ENCODE measurements around the gene BRINP3.
"Not testable (repeated sequence)": the region's sequence is repeated elsewhere in the genome, so short reads cannot be mapped to it uniquely, and the experiment has no call there.

The BRINP3 gene

DNA sequence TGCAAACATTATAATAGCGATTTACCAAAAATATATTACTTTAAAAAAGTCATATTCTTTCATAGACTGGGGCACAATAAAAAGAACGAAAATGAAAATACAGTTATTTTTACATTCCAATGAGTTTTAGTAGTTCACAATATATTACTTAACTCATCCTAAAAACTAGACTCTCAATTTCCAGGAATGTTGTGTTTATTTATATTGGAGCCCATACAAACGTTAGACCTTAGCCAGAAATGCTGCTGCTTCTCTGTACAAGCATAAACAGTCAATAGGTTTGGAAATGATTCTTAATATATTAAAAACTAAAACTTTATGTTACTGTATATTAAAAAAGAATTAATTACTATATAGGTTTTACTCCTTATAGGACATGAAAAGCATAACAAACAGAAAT, 302.3 kb downstream of the BRINP3 start:
- DNase-seq, result no peak

- no peak for DNase-seq
Observed at GRCh38 chr1:190172651-190173430, 304.8 kb downstream of the BRINP3 start.

- no peak for DNase-seq
Observed at GRCh38 chr1:190170321-190170720, 307.3 kb downstream of the BRINP3 start.

DNA sequence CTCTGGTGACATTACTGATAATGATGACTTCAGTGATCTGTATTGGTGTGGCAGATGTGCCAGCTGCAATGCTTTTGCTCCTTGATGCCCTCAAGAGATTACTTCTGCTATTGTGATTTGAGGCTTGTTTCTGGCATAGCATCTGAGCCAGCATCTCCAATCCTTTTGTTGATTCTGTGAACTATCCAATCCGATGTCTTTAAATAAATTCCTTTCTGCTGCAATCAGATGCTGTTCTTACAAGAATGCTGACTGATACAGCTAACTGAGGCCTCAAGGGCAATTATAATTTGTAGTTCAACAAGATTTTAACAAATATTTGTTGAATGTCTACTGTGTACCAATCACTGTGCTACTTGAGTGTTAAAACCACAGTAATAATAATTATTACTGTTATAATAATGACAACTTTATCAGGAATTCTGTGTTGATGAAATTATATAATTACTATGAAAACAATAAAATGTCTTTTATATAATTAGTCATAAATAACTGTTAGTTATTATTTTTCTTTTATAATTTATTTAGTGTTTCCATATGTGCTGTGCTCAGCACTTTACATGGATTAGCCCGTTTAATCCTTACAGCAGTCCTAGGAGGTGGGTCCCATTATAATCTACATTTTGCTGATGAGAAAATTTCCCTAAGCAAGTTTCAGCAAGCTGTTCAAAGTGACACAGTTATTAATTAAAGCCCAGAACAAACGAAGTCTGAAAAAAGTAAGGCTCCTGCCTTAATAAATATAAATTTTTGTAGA, 308.2 kb downstream of the BRINP3 start:
- DNase-seq, result no peak

DNA sequence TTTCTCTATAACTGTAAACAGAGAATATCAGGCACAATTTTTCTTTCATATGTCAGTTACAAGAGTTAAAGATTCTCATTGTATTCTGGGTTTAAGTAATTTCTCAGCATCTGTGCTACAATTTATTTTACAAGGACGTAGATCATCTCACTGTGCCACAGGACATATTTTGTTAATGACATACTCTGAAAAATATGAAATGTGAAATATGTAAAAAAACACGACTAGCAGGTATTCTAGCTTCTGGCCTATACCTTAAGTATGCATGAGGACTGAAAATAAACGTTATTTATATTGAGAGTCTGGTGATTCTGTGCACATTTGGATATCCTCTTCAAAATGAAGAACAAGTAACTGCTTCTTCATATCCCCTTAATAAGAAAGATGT, 308.8 kb downstream of the BRINP3 start:
- DNase-seq, result no peak

DNA sequence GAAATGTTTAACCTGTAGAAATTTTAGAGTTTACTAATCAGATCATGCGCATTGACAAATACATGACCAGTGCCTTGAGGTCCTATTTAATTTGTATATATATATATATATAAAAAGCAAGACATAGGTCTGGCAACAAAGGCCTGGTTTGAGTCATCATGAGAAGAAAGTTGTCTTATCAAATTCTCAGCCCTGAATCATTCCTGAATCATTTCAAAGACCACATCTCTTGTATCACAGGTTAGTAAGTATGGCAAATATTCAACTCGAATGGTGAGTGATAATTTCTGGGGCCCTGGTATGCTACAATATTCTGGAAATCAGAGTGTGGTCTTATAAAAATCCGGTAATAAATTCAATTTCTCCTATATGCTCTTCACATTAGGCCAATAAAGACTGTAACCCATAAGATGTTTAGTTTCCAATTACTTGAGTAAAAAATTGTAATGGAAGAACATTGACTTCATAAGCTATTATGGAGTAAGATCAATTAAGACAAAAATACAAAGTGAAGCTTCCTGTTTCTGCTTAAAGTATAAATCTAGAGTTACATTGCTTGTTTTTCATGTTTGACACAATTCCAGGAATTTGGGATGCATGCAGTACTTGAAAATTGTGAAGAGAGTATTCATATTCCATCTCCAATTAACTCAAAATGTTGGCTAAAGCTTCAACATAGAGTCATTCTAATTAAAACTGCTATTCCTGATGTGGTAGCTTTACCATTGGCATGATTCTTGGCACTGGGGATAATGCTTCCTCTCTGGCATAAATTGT, 309.4 kb downstream of the BRINP3 start:
- no peak for DNase-seq

DNA sequence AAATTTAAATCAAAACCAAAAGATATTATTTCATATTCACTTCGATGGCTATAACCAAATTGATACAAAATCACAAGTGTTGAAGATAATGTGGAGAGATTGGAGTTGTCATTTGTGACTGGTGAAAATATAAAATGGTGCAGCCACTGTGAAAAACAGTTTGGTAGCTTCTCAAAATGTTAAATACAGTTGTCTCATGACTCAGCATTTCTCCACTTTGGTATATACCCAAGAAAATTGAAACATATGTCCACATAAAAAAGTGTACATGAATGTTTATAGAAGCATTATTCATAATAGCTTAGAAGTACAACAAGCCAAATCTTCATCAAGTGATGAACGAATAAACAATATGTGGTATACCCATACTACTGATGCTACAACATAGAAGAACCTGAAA, 318.5 kb downstream of the BRINP3 start:
- no peak for DNase-seq

- DNase-seq, result no peak
Observed at GRCh38 chr1:190154744-190155143, 322.9 kb downstream of the BRINP3 start.

GRCh38 chr1:190147616-190148015, 330.0 kb downstream of the BRINP3 start:
- DNase-seq, result no peak

GRCh38 chr1:190144650-190145049, 333.0 kb downstream of the BRINP3 start:
- no peak for DNase-seq

- no peak for DNase-seq
Observed at GRCh38 chr1:190140644-190141043, 337.0 kb downstream of the BRINP3 start.

DNA sequence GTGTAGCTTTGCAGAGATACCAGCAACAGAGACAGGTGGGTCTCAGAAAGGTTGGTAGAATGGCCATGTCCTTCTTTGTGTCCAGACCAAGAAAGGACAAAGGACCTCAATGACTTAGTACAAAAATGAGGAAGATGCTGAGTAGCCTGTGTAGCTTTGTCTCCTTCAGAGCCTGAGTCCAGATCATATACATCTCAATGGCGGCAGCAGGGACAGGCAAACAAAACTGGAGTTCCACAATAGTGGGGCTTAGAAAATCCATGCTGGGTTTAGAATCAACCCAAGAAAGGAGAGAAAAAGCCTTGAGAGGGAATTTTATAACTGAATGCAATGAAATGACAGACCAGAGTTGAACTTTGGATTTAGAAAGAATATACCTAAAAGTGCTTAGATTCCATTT, 339.0 kb downstream of the BRINP3 start:
- DNase-seq, result no peak

GRCh38 chr1:190138266-190138665, 339.4 kb downstream of the BRINP3 start:
- no peak for DNase-seq

- DNase-seq, result no peak
Observed at GRCh38 chr1:190129366-190129765, 348.3 kb downstream of the BRINP3 start.

DNA sequence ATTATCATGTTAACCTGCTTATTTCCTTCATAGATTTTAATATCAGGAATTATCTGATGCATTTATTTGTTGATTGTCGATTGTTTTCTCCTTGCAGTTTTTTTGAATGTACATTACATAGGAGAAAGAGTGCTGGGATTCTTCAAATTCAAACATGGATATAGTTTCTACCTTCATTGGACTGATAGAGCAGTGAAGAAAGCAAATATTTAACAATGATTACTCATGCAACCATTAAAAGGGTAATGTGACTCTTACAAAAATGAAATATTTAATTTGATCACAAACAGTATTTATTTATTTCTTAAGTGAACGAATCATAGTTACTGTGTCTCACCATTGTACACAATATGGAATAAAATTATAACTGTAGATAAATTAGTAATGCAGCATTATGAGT, 350.9 kb downstream of the BRINP3 start:
- no peak for DNase-seq

DNA sequence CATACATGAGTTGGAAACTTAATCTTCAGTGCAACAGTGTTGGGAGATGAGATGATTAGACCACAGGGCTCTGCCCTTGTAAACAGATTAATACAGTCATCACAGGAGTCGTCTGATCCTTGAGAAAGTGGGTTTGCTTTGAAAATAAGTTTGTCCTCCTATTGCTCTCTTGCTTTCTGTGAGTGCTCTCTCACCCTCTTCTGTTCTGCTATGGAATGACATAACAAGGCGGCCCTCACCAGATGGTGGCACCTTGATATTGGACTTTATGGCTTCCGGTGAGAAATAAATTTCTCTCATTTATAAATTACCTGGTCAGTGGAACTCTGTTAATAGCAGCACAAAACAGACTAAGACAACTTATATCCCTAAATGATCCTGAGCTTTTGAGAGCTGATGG, 353.6 kb downstream of the BRINP3 start:
- DNase-seq, result no peak

- DNase-seq, result not testable (repeated sequence)
Observed at GRCh38 chr1:190120564-190120963, 357.1 kb downstream of the BRINP3 start.

- no peak for DNase-seq
Observed at GRCh38 chr1:190119683-190120082, 358.0 kb downstream of the BRINP3 start.

GRCh38 chr1:190116921-190117320, 360.7 kb downstream of the BRINP3 start:
- no peak for DNase-seq

DNA sequence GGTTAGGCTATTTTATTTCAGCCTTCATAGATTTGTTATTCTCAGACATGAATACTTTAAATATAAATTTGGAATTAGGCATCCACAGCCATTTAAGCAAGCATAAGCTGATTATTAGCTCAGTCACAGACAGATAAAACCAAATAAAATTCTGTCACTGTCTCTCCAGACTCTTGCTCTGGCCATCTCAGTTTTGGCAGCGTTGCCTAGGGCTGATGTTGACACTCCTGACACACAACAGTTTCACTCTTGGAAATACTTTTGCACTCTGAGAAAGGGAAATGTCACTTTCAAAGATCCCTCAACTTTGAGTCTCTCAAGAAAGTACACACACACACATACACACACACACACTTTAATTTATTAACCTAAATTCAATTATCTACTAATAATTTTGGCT, 372.7 kb downstream of the BRINP3 start:
- no peak for DNase-seq

DNA sequence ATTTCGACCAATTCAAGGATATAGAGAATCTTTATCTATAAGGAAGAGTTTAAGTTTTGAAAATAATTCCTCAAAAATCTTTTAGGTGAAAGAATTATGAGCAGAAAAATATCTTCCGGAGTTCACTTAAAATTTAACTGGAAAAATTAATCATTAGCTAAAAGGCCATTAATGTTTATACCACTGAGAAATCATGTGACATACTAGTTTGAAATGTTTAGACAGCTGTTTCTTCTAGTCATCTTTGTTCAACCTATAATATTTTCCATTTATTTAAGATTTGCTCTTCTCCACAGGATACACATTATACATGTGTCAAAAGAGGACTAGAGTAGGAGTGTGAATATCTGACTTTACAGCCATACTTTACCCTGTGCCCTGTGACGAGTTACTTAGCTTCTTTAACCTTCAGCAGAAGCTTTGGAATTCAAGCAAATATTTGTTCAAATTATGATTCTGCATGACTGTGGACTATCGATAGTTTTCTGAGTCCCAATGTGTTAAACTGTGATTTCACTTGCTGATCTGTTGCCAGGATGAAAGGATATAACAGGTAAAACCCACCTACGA, 374.8 kb downstream of the BRINP3 start:
- no peak for DNase-seq

DNA sequence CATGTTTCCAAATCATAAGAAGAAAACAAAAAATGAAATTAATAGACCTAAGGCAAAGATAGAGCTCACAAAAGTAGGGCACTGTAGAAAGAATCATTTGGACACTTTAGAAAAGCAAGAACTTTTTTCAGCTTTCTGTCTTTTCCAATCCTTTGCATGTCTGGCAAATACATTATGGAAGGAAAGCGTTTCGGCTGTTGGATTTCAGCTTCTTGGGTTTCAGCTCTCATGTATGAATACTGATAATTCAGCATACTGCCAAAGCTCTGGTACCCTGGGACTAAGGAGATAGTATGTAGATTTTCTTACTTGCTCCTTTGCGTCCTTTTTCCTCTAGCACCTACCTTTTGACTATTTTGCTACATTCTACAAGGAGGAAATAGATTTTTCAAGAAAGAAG, 375.9 kb downstream of the BRINP3 start:
- DNase-seq, result no peak

DNA sequence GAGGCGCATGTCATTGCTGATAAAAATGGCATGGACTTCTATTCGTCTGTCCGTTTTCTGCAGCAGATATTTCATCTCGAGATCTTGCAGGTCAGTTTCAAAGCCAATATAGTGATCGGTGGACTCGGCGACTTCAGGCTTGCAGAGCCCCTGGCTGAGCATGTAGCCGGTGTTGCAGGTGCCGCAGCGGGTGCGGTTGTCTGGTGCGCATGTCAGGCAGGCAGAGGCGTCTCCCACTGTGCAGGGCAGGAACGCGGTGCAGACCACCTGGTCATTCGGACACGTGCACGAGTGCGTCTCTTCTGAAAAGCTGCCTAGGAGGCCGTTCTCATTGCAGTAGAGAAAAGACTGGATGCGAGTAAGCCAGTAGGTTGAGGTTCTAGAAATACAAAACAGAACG, 378.9 kb downstream of the BRINP3 start:
- no peak for DNase-seq

All from SIG-M5 (cell line).